Ishikawa (cell line): Measurements from ENCODE around the gene ZNF473.

ENCODE experiments used
- CEBPB ChIP-seq: IDR thresholded peaks from 2 replicates; pipeline ENCODE4 v1.6.1; 2012
- TAF1 ChIP-seq: IDR thresholded peaks from 2 replicates; pipeline ENCODE4 v1.6.1; 2012; ENCODE audit warnings: low read depth, mild to moderate bottlenecking
- TF ChIP-seq, protein P1 (sequence below): IDR thresholded peaks from 2 replicates; pipeline ENCODE4 v1.6.1; 2012; ENCODE audit warnings: low read depth, mild to moderate bottlenecking
- TF ChIP-seq, protein P2 (sequence below): IDR thresholded peaks from 2 replicates; pipeline ENCODE4 v1.6.1; 2012

- TF ChIP-seq, protein P1, sequence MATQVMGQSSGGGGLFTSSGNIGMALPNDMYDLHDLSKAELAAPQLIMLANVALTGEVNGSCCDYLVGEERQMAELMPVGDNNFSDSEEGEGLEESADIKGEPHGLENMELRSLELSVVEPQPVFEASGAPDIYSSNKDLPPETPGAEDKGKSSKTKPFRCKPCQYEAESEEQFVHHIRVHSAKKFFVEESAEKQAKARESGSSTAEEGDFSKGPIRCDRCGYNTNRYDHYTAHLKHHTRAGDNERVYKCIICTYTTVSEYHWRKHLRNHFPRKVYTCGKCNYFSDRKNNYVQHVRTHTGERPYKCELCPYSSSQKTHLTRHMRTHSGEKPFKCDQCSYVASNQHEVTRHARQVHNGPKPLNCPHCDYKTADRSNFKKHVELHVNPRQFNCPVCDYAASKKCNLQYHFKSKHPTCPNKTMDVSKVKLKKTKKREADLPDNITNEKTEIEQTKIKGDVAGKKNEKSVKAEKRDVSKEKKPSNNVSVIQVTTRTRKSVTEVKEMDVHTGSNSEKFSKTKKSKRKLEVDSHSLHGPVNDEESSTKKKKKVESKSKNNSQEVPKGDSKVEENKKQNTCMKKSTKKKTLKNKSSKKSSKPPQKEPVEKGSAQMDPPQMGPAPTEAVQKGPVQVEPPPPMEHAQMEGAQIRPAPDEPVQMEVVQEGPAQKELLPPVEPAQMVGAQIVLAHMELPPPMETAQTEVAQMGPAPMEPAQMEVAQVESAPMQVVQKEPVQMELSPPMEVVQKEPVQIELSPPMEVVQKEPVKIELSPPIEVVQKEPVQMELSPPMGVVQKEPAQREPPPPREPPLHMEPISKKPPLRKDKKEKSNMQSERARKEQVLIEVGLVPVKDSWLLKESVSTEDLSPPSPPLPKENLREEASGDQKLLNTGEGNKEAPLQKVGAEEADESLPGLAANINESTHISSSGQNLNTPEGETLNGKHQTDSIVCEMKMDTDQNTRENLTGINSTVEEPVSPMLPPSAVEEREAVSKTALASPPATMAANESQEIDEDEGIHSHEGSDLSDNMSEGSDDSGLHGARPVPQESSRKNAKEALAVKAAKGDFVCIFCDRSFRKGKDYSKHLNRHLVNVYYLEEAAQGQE = no peak
- TF ChIP-seq TAF1 = no peak
- TF ChIP-seq, protein P2, sequence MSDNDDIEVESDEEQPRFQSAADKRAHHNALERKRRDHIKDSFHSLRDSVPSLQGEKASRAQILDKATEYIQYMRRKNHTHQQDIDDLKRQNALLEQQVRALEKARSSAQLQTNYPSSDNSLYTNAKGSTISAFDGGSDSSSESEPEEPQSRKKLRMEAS = no peak
- TF ChIP-seq CEBPB = no peak
Observed at GRCh38 chr19:50005428-50005827, 20.4 kb upstream of the ZNF473 start.
